Epithelial cell of proximal tubule (primary cell): ENCODE data around the gene ACADS. TPM values are rescaled to one million over a fixed set of nuclear protein-coding genes. Genes with fewer than 3 reads are reported as not detected.

ENCODE experiments used
- DNase-seq: peaks from one replicate; pipeline ENCODE4 v3.0.0-alpha.2; 2011; ENCODE audit warnings: low read depth
- H3K4me3 ChIP-seq: 2 replicates; pipeline ENCODE4 v1.5.1; 2011; ENCODE audit warnings: low read depth, mild to moderate bottlenecking, low read length
- total RNA-seq: library from RNA; depleted of rRNA; stranded (reverse); fragments of >200 nt; gene quantifications from 2 replicates; pipeline ENCODE4 v1.2.3, GENCODE V29; 2015
- TF ChIP-seq, protein P1 (sequence below): conservative IDR thresholded peaks from 2 replicates; pipeline ENCODE4 v1.5.1; 2012; ENCODE audit warnings: low read depth, mild to moderate bottlenecking, low read length

Gene ACADS
- total RNA-seq, 1 donor from 2014 or later = 25.3 TPM

DNA sequence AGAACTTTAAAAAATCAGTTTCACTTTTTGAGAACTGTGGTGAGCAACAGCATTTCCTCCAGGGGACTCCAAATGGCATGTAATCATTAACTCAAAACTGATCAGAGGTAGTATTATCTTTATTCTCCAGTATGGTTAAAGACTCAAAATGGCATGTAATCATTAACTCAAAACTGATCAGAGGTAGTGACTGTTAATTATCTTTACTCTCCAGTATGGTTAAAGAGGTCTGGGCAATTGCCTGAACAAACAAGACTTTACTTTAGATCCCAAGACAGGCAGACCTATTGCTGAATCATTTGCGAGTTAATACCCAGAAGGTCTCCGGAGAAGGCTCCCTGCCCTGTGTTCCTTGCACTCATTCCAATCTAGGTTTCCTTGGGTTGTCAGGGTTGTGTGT lies 6.6 kb upstream of the ACADS start:
- TF ChIP-seq, protein P1, sequence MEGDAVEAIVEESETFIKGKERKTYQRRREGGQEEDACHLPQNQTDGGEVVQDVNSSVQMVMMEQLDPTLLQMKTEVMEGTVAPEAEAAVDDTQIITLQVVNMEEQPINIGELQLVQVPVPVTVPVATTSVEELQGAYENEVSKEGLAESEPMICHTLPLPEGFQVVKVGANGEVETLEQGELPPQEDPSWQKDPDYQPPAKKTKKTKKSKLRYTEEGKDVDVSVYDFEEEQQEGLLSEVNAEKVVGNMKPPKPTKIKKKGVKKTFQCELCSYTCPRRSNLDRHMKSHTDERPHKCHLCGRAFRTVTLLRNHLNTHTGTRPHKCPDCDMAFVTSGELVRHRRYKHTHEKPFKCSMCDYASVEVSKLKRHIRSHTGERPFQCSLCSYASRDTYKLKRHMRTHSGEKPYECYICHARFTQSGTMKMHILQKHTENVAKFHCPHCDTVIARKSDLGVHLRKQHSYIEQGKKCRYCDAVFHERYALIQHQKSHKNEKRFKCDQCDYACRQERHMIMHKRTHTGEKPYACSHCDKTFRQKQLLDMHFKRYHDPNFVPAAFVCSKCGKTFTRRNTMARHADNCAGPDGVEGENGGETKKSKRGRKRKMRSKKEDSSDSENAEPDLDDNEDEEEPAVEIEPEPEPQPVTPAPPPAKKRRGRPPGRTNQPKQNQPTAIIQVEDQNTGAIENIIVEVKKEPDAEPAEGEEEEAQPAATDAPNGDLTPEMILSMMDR = no peak
- no peak overlapping the region for H3K4me3 ChIP-seq

DNA sequence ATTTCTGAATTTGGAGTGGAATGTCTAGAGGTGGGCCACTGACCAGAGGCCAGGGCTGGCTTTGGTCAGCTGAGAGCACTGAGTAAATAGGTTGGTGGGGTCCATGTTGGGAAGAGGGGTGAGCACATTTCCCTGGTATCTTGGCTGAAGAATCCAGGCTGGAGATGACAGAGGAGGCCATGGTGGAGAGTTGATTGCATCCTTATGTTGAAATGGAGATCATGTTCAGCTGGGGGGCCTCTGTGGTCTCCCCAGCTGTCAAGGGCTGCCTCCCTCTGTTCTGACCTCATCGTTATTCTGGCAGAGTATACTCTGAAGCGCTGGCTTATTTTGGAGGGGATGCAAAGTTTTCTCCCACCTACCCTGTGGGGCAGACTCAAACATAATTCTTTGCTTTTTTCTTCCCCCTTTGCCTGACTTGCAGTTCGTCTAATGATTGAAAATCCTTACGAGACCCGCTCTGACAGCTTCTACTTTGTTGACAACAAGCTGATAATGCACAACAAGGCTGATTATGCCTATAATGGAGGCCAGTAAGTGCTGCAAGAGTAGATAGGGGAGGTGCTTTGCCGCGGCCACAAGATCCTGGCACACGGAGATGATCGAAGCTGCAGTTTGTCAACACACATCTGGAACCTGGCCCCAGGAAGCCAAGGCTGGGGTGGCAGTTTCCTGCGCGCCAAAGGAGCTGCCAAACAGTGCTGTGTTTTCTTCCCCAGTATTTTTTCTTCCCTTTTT lies 6.0 kb upstream of the ACADS start:
- no peak overlapping the region for H3K4me3 ChIP-seq
- TF ChIP-seq, protein P1 = no peak
- DNase-seq = no peak

More for the DNA sequence above, 6.6 kb upstream of the ACADS start:
- DNase-seq = peak; percentile 29

DNA sequence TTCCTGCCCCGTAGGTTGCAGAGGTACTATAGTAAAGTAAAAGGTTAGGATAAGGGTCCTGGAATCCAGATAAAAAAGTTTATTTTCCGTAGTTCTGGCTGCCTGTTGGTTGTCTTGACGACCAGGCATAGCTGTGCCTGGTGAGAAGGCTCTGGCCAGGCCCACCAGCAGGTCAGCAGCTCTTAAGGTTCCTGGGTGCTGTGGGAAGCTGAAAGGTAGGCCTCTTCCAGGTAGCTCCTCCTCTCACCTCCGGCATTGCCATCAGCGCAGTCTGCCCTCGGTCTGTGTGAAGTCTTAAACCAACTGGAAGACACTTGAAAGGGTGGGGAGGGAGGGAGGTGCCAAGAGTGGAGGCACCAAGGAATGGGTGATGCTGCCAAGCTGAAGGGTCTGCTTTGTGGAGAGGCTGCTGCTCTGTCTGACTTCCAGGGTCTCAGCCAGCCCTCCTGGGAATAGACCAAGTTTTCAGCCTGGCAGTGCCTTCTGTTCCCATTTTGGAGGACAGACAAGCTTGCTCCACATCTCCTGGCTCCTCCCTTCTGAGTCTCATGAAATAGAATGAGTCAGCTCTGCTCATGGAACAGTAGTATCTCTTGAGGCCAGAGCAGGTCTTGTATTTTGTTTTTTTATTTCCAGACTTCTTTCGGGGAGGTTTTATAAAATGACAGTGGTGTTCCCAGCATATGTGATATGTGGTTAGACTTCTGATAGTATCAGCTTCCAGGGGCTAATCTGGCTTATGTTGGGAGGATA lies 5.2 kb upstream of the ACADS start:
- TF ChIP-seq, protein P1 = no peak
- H3K4me3 ChIP-seq = no peak overlapping the region
- DNase-seq = no peak

DNA sequence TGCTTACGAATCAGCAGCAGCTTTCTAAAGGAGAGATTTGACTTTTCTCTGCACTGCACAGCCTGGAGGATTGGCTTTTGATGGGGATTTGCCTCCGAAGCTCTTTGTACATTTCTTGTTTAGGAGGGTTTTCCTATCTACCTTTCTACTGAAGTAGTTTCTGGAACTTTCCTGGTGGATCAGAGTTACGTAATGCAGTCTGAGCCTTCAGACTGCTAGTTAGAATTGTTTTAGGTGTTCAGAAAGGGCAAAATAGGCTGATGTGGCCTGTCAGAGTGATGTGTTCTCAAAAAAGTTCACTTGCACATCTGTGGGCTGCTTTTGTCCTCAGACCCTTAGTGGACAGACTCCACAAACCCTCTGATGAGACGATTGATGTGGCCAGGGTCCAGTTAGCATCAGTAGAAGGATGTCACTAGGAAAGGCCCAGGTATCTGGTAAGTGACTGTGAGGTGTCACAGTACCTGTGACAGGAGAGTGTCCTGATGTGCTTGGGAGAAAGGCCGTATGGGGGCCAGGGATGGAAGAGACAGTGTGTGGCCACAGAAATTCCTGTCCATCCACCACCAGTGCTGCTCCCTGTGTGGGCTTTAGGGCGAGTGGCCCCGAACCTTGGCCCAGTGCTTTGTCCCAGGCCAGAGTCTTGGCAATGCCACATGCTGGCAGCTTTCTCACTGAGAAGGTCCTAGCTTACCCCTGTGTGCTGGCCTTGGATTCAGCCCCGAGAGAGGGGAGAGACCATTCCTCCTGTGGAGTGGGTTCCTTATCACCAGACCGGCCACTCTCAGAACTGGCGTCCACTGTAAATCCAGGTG lies 4.4 kb upstream of the ACADS start:
- TF ChIP-seq, protein P1 = no peak
- no peak for DNase-seq
- no peak overlapping the region for H3K4me3 ChIP-seq

DNA sequence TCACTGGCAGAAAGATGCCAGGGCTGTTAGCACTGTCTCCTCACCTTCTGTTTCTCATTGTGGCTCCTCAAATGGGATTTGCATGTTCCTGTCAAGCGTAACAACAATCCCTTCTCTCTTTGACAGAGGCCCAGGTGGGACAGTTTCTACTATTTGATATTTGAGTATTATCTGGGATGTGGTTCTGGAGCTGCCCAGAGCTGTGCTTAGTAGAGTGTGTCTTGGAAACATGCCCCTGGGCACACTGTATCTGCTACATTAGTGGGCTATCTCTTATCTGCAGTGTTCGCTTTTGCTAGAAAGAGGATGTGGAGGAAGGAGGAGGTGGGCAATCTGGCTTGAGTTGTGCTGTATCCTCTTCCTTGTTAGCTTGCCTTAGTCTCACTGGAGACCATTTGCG lies 3.8 kb upstream of the ACADS start:
- DNase-seq = no peak
- H3K4me3 ChIP-seq = no peak overlapping the region
- TF ChIP-seq, protein P1 = no peak

DNA sequence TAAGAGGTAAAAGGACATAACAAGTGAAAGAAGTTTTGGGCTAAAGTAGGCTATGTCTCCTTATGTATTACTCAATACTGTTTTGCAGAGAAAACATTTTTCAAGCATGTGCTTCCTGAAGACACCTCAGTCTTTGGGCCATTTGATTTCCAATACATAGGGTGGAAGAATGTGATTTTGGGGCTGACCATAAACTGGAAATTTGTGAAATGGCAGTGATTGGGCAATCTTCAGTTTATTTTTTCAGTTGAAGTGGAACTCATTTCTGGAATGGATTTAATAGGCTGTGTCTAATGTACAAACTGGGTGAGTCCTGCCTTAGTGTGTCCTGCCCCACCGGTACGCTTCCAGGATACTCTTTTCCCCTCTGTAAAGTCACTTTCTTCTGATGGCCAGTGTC lies 2.8 kb upstream of the ACADS start:
- DNase-seq = no peak
- TF ChIP-seq, protein P1 = no peak
- no peak overlapping the region for H3K4me3 ChIP-seq
